Activated T-cell treated with anti-CD3 and anti-CD28 coated beads, Interleukin-2, amount 50 U/mL, for 24 hours (primary cell): ENCODE results near the gene NSMCE1.

Experiments used
- DNase-seq: peaks from one replicate; pipeline ENCODE4 v3.0.0-alpha.2; 2020
- H3K27ac Mint-ChIP-seq: 2 replicates; pipeline ENCODE4 v1.8.0; 2020; ENCODE audit warnings: mild to moderate bottlenecking, mixed read lengths
- H3K27me3 Mint-ChIP-seq: 2 replicates; pipeline ENCODE4 v1.8.0; 2020; ENCODE audit warnings: mixed read lengths
- H3K36me3 Mint-ChIP-seq: 2 replicates; pipeline ENCODE4 v1.8.0; 2020; ENCODE audit warnings: low read depth, mixed read lengths
- H3K4me1 Mint-ChIP-seq: 2 replicates; pipeline ENCODE4 v1.8.0; 2020; ENCODE audit warnings: low read depth, mixed read lengths
- H3K4me3 Mint-ChIP-seq: 2 replicates; pipeline ENCODE4 v1.8.0; 2020; ENCODE audit warnings: mild to moderate bottlenecking, moderate library complexity, mixed read lengths
- H3K9me3 Mint-ChIP-seq: 2 replicates; pipeline ENCODE4 v1.8.0; 2020; ENCODE audit warnings: mixed read lengths

NSMCE1 gene, protein sequence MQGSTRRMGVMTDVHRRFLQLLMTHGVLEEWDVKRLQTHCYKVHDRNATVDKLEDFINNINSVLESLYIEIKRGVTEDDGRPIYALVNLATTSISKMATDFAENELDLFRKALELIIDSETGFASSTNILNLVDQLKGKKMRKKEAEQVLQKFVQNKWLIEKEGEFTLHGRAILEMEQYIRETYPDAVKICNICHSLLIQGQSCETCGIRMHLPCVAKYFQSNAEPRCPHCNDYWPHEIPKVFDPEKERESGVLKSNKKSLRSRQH

DNA sequence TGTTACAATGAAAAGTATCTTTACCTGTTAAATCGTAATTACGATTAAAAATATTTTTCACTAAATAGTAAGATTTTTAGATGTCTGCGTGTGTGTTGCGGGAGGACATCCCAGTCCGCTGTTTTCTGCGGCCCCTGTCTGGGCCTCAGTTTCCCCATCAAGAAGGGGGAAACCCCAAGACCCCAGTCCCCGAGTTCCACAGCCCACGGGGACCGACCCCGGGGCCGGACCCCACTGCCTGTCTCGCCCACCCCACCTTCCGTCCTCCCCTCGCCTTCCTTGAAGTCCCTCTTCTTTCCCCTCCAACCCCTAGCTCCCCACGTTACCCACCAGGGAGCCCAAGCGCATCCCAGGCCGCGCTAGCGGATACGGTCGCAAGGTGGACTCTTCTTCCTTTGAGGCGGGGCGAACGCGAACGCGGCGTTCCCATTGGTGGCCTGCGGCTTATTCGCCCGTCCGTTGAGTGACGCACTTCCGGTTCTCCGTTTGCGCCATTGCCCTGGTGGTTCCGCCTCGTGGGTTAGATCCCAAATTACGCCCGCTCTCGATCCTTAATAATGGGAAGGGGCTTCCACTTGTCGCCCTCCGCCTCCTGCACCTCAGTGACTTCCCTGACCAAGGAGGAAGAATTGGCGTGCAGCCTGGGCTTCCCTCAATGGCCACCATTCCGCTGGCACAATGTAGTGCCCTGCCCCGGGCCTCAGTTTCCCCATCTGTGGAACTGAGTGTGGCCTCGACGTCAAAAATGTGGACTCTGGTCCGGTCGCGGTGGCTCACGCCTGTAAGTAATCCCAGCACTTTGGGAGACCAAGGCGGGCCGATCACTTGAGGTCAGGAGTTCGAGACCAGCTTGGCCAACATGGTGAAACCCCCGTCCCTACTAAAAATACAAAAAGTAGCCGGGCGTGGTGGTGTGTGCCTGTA is at the start of gene NSMCE1:
NSMCE1 (minus strand) TSS at position 397 of the 924 bp plus-strand sequence. CDS start 11,202 bp downstream, outside the sequence.
- Mint-ChIP-seq H3K4me1 (peaks cover 78% of the 10 kb centered on the region), H3K27me3 (no peaks in the 10 kb centered on the region), H3K9me3 (no peaks in the 10 kb centered on the region), H3K36me3 (peaks cover 41% of the 10 kb centered on the region), H3K4me3 (peak within 1 kb of the TSS; percentile 95), H3K27ac (peak within 1 kb of the TSS; percentile 99)
- peak; percentile 97 for DNase-seq

DNA sequence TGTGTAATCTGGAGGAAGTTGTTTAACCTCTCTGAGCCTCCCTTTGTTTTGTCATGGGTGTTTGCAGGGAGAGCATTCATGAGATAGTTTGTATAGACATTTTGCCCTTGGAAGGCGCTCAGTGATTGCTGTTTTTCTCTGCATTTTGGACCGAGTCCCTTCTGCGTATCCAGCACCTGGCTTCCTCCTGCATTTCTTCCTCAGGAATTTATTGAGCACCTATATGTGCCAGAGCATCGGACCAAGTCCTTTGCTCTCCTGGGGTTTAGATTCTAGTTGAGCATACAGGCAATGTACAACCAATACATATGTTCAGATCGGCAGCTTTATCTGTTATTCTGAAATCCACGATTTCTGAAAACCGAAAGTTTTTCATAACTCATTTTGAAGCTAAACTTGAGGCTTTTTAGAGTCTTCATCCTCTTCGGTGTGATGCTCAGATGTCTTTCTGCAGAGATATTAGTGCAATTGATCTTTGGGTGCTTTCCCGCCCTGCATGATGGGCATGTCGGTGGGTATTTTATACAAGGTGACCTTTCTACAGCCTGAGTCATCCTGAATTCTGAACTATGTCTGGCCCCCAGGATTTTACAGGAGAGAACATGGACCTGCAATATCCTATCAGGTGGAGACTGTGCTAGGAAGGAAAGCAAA is 49.3 kb upstream of the NSMCE1 start:
- H3K27ac Mint-ChIP-seq: peak overlapping the region; percentile 100
- peak; percentile 31 for DNase-seq
- H3K4me3 Mint-ChIP-seq: peak overlapping the region; percentile 88
- H3K9me3 Mint-ChIP-seq: no peaks in the 10 kb centered on the region
- H3K27me3 Mint-ChIP-seq: no peaks in the 10 kb centered on the region
- H3K36me3 Mint-ChIP-seq: peaks cover 91% of the 10 kb centered on the region
- H3K4me1 Mint-ChIP-seq: peaks cover 86% of the 10 kb centered on the region

DNA sequence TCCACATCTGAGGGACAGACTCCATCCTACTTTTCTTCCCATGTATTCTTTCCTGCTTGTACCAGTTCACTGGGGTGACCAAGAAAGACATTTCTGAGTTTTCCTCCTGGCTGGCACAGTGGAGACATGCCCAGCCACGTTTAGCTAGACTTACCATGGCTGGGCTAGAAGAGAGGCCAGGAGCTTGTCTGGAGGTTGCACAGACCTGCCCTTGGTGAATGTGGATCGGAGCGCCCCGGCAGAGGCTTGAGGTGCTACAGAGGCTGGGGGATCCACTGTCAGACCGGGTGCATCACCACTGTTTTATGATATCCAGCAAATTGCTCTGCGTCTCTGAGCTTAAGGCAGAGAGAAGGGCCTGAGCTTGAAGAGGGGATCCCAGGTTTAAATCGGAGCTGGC is 48.7 kb upstream of the NSMCE1 start:
- H3K27ac Mint-ChIP-seq: peak overlapping the region; percentile 100
- H3K9me3 Mint-ChIP-seq: no peaks in the 10 kb centered on the region
- DNase-seq: peak; percentile 44
- no peaks in the 10 kb centered on the region for H3K27me3 Mint-ChIP-seq
- H3K4me3 Mint-ChIP-seq: peak overlapping the region; percentile 88
- H3K36me3 Mint-ChIP-seq: peaks cover 85% of the 10 kb centered on the region
- H3K4me1 Mint-ChIP-seq: peaks cover 86% of the 10 kb centered on the region

DNA sequence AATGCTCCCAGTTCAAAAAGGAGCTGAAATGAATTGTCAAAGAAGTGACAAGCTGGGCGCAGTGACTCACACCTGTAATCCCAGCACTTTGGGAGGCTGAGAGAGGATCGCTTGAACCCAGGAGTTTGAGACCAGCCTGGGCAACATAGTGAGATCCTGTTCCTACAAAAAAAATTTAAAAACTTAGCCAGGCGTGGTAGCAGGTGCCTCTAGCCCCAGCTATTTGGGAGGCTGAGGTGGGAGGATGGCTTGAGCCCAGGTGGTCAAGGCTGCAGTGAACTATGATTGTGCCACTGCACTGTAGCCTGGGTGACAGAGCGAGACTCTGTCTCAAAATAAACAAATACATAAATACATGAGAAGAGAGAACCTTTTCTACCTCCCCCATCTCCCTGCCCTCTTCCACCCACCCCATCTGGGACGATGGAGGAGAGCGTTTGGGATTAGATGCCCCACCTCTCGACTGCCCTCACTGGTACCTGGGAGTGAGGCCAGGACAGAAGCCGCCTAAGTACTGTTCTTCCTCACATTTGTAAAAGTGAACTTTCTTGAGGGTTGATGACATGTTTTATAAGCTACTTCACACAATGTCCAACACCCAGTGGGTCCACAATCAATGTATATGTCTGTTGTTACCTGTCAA is 47.6 kb upstream of the NSMCE1 start:
- Mint-ChIP-seq H3K36me3 (peaks cover 74% of the 10 kb centered on the region), H3K4me1 (peaks cover 85% of the 10 kb centered on the region), H3K9me3 (no peaks in the 10 kb centered on the region)

DNA sequence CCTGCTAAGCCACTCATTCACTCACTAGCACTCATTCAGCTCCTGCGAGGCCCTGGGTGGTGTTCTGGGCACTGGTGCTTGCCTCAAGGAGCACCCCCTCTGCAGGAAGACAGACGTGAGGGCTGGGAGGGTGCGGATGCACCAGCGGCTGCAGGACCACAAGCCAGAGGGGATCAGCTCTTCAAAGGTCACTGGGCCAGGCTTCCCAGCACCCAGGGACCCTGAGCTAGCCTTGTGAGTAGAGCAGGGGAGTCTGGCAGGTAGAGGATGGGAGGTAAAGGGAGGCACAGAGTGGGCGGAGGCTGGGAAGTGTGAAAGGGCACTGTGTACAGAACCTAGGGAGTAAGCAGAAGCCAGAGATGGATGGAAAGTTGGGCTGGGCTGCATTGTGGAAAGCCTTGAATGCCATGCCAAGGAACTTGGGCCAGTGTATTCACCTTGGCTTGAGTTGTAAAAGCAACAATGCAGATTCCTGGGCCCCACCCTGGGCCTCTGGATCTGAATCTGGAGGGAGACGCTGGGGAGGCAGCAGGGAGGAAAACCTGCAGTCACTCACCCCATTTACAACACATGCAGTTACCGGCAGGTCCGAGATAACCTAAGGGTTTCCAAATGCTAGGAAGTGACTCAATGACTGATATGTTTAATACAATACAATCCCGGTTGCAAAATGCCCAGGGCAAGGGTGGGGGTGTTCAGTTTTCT is 46.9 kb upstream of the NSMCE1 start:
- H3K4me3 Mint-ChIP-seq: peak overlapping the region; percentile 88
- H3K27ac Mint-ChIP-seq: peak overlapping the region; percentile 100
- peaks cover 67% of the 10 kb centered on the region for H3K36me3 Mint-ChIP-seq
- H3K4me1 Mint-ChIP-seq: peaks cover 82% of the 10 kb centered on the region
- no peaks in the 10 kb centered on the region for H3K9me3 Mint-ChIP-seq
- peak; percentile 72 for DNase-seq
- no peaks in the 10 kb centered on the region for H3K27me3 Mint-ChIP-seq

More for the DNA sequence above, 47.6 kb upstream of the NSMCE1 start:
- Mint-ChIP-seq H3K27me3 (no peaks in the 10 kb centered on the region), H3K27ac (peak overlapping the region; percentile 100), H3K4me3 (peak overlapping the region; percentile 88)
- DNase-seq: no peak

DNA sequence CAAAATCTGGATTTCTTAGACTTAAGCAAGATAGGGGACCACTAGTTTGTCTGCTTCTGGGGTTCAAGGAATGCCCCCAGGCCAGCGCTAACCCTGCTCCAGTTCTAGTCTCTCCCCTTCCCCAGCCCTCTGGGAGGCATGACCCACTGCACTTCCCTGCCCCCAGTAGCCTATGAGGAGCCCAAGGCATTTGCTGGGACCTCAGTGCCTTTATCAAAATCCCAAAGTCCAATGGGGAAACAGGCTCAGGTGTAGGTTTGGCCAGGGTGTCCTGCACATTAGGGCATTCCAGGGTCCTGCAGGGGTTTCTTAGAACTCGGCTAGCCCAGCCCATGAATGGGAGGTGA is 46.4 kb upstream of the NSMCE1 start:
- peak overlapping the region; percentile 100 for H3K27ac Mint-ChIP-seq
- H3K9me3 Mint-ChIP-seq: no peaks in the 10 kb centered on the region
- peak overlapping the region; percentile 88 for H3K4me3 Mint-ChIP-seq
- H3K36me3 Mint-ChIP-seq: peaks cover 62% of the 10 kb centered on the region
- no peaks in the 10 kb centered on the region for H3K27me3 Mint-ChIP-seq
- peaks cover 77% of the 10 kb centered on the region for H3K4me1 Mint-ChIP-seq
- no peak for DNase-seq

DNA sequence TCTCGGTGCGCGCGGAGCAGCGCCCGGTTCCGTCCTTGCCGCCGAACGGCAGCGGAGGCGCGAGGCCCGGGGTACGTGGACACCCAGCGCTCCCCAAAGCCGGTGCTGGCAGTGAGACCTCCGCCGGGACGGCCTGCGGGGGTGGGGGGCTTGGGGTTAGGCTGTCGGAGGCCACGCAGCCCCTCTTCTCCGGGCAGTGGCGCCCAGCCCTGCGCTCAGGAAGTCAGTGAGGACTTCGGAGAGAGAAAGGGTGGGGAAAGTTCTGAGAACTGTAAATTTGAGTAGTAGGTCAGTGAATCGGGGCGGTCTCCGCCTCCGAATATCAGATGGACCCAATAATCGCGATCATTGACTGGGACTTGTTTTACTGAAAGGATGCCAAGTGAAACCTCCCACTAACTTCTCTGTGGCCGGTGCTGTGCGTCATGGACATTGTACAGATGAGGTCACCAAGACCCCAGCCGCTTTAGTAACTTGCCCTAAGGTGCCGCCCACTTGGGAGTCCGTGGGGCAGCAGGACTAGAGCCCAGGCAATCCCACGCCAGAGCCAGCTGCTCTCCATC is 45.7 kb upstream of the NSMCE1 start:
- Mint-ChIP-seq H3K27ac (peak overlapping the region; percentile 100), H3K4me1 (peaks cover 70% of the 10 kb centered on the region)

DNA sequence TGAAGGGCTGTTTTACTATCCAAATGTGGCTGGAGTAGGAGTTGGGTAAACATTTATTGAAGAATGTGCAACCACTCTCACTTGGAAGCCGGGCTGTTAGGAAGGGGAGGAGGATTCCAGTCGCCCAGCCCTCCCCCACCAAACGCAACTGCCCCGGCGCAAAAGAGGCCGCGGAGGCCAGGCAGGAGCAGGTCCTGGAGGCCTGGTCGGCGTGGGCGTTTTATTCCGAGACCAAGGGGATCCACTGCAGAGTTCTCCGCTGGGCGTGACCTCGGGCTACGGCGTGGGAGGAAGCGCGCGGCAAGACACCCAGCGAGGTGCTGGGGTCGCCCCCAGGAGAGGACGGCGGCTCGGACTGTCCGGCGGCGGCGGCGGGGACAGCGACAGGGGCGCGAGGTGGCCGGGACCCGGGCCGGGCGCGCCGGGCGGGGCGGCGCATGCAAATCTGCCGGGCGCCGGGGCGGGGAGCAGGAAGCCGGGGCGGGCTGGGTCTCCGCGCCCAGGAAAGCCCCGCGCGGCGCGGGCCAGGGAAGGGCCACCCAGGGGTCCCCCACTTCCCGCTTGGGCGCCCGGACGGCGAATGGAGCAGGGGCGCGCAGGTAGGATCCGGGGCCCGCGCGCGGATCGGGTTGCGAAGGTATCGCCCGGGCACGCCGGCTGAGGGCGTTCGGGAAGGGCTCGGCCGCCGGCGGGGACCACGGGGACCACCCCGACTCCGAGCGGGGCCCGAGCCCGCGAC is 45.0 kb upstream of the NSMCE1 start, which contains the start of gene IL4R:
IL4R (plus strand) TSS at position 553 of the 739 bp plus-strand sequence. CDS start 26,230 bp downstream, outside the sequence.
- peak within 1 kb of the TSS; percentile 88 for H3K4me3 Mint-ChIP-seq
- H3K4me1 Mint-ChIP-seq: peaks cover 63% of the 10 kb centered on the region
- DNase-seq: peak; percentile 82
- peaks cover 49% of the 10 kb centered on the region for H3K36me3 Mint-ChIP-seq
- peaks cover 2% of the 10 kb centered on the region for H3K9me3 Mint-ChIP-seq
- H3K27ac Mint-ChIP-seq: peak within 1 kb of the TSS; percentile 100
- H3K27me3 Mint-ChIP-seq: no peaks in the 10 kb centered on the region

More for the DNA sequence above, 45.7 kb upstream of the NSMCE1 start:
- no peaks in the 10 kb centered on the region for H3K27me3 Mint-ChIP-seq
- H3K9me3 Mint-ChIP-seq: peaks cover under 1% of the 10 kb centered on the region
- H3K4me3 Mint-ChIP-seq: peak overlapping the region; percentile 88
- H3K36me3 Mint-ChIP-seq: peaks cover 55% of the 10 kb centered on the region
- DNase-seq: peak; percentile 70

DNA sequence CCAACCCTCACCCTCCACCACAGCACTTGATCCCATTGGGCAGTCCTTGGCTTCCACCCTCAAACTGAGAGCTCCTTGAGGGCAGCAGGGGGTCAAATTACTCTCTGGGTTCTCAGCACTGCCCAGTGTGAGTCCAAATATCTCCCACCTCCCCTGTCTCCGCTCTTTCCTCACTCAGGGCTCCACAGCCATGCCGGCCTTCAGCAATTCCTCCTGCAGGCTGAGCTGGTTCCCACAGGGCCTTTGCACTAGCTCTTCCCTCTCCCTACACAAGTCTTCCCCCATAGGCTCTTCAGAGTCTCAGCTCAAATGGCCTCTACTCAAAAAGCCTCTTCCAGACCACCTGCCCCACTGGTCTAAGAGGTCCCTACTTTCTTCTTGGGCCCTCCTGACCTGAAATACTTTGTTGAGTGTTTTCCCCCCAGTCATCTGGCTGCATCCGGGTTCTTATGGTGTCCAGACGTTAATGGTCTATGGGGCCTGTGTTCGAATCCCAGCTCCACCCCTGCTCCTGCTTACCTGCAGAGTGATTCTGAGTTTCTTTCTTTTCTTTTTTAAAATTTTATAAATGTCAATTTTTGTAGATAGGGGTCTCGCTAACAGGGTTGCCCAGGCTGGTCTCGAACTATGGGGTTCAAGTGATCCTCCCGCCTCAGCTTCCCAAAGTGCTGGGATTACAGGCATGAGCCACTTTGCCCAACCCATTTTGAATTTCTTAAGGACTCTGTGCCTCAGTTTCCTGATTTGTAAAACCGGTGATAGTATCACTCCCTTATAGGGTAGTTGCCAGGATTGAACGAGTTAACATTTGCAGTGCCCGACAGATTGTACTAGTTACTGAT is 44.2 kb upstream of the NSMCE1 start:
- no peaks in the 10 kb centered on the region for H3K27me3 Mint-ChIP-seq
- H3K27ac Mint-ChIP-seq: peak overlapping the region; percentile 96
- peak; percentile 28 for DNase-seq
- peaks cover 56% of the 10 kb centered on the region for H3K4me1 Mint-ChIP-seq
- peak overlapping the region; percentile 88 for H3K4me3 Mint-ChIP-seq
- peaks cover 42% of the 10 kb centered on the region for H3K36me3 Mint-ChIP-seq
- H3K9me3 Mint-ChIP-seq: peaks cover 2% of the 10 kb centered on the region

DNA sequence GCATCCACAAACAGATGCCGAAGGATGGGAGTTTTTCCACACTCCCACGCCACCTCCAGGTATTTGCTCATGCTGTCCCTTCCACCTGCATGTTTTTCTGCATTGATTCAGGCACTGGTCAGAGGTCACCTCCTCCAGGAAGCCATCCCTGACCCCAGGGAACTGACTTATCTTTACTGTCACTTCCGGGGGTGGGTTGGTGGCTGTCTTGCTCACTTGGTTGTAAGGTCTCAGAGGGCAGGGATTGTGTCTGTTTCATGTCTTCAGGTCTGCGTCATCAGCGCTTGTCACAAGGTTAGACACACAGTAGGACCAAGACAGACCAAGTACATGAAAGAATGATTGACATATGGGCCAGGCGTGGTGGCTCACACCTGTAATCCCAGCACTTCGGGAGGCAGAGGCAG is 43.3 kb upstream of the NSMCE1 start:
- DNase-seq: peak; percentile 30
- Mint-ChIP-seq H3K36me3 (peaks cover 33% of the 10 kb centered on the region), H3K27me3 (no peaks in the 10 kb centered on the region), H3K27ac (peak overlapping the region; percentile 6), H3K4me1 (peaks cover 47% of the 10 kb centered on the region), H3K9me3 (peaks cover 2% of the 10 kb centered on the region), H3K4me3 (peak overlapping the region; percentile 23)

DNA sequence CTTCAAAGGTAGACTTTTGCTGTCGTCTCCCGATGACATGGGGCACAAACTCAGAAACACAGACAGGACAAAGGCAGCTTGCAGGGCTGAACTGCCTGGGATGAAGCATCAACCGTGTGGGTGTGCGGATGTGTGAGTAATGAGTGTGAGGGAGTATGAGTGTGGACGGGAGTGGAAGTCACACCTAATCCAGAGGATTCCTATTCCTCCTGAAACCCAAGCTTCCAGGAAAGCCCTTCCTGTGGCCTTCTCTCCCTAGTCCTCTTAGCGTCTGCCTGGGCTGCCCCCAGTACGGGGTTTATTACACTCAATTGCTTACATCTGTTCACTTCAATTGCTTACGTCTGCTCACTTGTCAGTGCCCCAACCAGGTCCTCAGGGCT is 42.9 kb upstream of the NSMCE1 start:
- peaks cover 42% of the 10 kb centered on the region for H3K4me1 Mint-ChIP-seq
- H3K27ac Mint-ChIP-seq: no peak overlapping the region
- peaks cover 2% of the 10 kb centered on the region for H3K9me3 Mint-ChIP-seq
- no peaks in the 10 kb centered on the region for H3K27me3 Mint-ChIP-seq
- no peak overlapping the region for H3K4me3 Mint-ChIP-seq
- peak; percentile 28 for DNase-seq
- H3K36me3 Mint-ChIP-seq: peaks cover 28% of the 10 kb centered on the region
